Astrocyte of the cerebellum (primary cell): ENCODE data around the gene SATB1.
"Not testable (repeated sequence)": the region's sequence is repeated elsewhere in the genome, so short reads cannot be mapped to it uniquely, and the experiment has no call there.

Source experiments
- DNase-seq: peaks from one replicate; pipeline ENCODE4 v3.0.0-alpha.2; 2011; ENCODE audit warnings: low read depth
- H3K4me3 ChIP-seq: 2 replicates; pipeline ENCODE4 v1.5.1; 2011; ENCODE audit warnings: mild to moderate bottlenecking, low read depth, low read length, moderate library complexity
- in situ Hi-C: cut with HindIII; loops from 2 replicates; pipeline ENCODE4 v1.10.0; 2017; ENCODE audit warnings: low sequenced_read_pairs
- TF ChIP-seq, protein P1 (sequence below): IDR thresholded peaks from 2 replicates; pipeline ENCODE4 v1.5.1; 2012; ENCODE audit warnings: low read length, low read depth, moderate library complexity, mild to moderate bottlenecking; ENCODE audit errors: missing control alignments

Gene SATB1

GRCh38 chr3:18424729-18425640, at the start of gene SATB1:
Gene SATB1, minus strand, starts transcription at chr3:18425339. Its CDS starts 4,372 bp downstream, at chr3:18420967.
- TF ChIP-seq, protein P1, sequence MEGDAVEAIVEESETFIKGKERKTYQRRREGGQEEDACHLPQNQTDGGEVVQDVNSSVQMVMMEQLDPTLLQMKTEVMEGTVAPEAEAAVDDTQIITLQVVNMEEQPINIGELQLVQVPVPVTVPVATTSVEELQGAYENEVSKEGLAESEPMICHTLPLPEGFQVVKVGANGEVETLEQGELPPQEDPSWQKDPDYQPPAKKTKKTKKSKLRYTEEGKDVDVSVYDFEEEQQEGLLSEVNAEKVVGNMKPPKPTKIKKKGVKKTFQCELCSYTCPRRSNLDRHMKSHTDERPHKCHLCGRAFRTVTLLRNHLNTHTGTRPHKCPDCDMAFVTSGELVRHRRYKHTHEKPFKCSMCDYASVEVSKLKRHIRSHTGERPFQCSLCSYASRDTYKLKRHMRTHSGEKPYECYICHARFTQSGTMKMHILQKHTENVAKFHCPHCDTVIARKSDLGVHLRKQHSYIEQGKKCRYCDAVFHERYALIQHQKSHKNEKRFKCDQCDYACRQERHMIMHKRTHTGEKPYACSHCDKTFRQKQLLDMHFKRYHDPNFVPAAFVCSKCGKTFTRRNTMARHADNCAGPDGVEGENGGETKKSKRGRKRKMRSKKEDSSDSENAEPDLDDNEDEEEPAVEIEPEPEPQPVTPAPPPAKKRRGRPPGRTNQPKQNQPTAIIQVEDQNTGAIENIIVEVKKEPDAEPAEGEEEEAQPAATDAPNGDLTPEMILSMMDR = no peak
- in situ Hi-C loops = no loop called here
- DNase-seq = no peak
- H3K4me3 ChIP-seq = peak within 1 kb of the TSS; percentile 76

- in situ Hi-C loops = no loop called here
- H3K4me3 ChIP-seq = no peak overlapping the region
- TF ChIP-seq, protein P1 = no peak
- no peak for DNase-seq
These were observed 49.1 kb upstream of the SATB1 start for GRCh38 chr3:18474202-18474601.

DNA sequence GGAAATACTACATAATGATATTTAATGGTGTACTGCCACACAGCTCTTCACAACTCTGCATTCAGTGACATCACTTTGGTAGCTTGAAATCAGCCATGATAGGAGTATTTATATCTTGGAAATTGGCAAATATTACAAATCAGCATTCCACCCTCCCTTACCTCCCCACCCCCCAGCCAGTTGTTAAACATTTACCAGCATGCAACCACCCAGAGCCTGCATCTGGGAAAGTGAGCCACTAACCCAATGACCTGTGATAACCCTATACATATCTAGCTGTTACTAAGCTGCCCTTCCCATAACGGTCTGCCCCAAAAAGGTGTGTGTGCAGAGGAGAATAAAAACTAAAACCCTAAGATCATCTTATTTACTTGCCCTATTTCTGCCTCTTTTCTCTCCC, 44.6 kb upstream of the SATB1 start:
- no peak overlapping the region for H3K4me3 ChIP-seq
- in situ Hi-C loops = no loop called here
- no peak for DNase-seq
- TF ChIP-seq, protein P1 = no peak

DNA sequence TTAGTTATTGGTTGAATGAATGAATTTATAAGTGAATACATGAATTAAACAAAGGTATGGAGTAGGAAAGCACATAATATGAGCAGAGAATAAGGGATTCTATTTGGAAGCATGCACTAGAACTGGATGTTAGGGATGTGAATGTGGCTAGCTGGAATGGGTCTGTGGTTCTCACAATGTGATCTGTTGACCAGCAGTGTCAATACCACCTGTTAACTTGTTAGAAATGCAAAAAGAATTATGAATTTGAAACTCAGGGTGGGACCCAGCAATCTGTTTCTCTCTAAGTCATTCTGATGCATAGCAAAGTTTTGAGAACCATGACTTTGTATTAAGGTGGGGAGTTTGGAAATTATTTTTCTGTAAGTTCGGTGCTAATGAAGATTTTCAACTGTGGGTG, 41.0 kb upstream of the SATB1 start:
- in situ Hi-C loops = no loop called here
- DNase-seq = no peak
- TF ChIP-seq, protein P1 = no peak
- H3K4me3 ChIP-seq = no peak overlapping the region

- TF ChIP-seq, protein P1 = no peak
- DNase-seq = no peak
- no peak overlapping the region for H3K4me3 ChIP-seq
- in situ Hi-C loops = no loop called here
These were observed 29.6 kb upstream of the SATB1 start for GRCh38 chr3:18454766-18455165.

- H3K4me3 ChIP-seq, in situ Hi-C loops, DNase-seq: not testable (repeated sequence)
These were observed 24.5 kb upstream of the SATB1 start for GRCh38 chr3:18449618-18450017.

DNA sequence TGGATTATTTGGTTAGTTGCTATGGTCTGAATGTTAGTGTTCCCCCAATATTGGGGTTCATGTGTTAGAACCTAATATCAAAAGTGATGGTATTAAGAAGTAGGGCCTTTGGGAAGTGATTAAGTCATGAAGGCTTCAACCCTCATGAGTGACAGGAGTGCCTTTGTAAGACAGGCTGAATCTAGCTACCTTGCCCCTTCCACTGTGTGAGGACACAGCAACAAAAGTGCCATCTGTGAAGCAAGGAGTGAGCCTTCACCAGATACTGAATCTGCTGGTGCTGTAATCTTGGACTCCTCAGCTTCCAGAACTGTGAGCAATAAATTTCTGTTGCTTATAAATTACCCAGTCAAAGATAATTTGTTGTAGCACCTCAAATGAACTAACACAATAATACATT, 22.6 kb upstream of the SATB1 start:
- in situ Hi-C loops = no loop called here
- DNase-seq = no peak
- H3K4me3 ChIP-seq = no peak overlapping the region
- TF ChIP-seq, protein P1 = no peak
